ENCODE results near the gene TEX2. TPM values are rescaled to one million over a fixed set of nuclear protein-coding genes. Genes with fewer than 3 reads are reported as not detected.

TEX2 gene
- polyA plus RNA-seq, 3 donors: 6.5 to 8.7 (median 7.8) TPM

DNA sequence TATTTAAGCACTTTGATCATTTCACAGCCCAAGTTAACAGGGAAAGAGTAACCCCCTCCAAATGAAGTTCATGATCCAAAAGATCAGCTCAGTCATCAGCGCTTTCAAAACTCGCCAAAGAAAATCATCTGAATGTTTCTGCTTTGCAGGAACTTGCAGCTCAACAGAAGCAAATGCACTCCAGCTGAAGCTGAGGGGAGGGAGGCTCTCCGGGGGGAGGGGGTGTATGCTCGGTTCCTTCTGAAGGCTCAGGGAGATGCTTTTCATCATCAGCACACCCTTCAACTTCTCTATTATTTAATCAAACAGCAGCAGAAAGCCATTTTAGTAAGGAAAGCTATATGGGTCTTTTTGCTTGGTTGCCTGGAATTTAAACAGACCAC, 108.8 kb downstream of the TEX2 start:
- H3K27ac ChIP-seq (ENCODE audit: low read depth in 1 of 2, low read length in 2 of 2): no peak overlapping the region
- intact Hi-C loops (cut with micrococcal nuclease): loop anchor here in 1 of 2 donors (5.0 kb wide), 1 partner anchor 128 kb away; no protein-coding TSS in a partner anchor
- H3K27ac Mint-ChIP-seq: peak overlapping the region in 3 of 7 donors; percentile 7 to 38 (median 33)
- no peaks in the 10 kb centered on the region for H3K9me3 Mint-ChIP-seq
- H3K4me3 Mint-ChIP-seq: no peak overlapping the region
- no peaks in the 10 kb centered on the region for H4K20me1 ChIP-seq (ENCODE audit: insufficient read depth, low read length)
- H3K9ac ChIP-seq (ENCODE audit: insufficient read depth, low read length, poor library complexity, severe bottlenecking): no peak overlapping the region
- no peak overlapping the region for H2AFZ ChIP-seq (ENCODE audit: insufficient read depth, low read depth, low read length, poor library complexity, severe bottlenecking)
- H3K27me3 Mint-ChIP-seq (ENCODE audit: low read depth in 3 of 3): no peaks in the 10 kb centered on the region
- no peak for DNase-seq
- WGBS (ENCODE audit: insufficient coverage): 100% methylated on average over 1 of the region's 4 CpGs
- no peaks in the 10 kb centered on the region for H3K9me3 ChIP-seq (replicated peaks in 1 of 2; ENCODE audit: control insufficient read depth in 1 of 2, insufficient read depth in 1 of 2, low read length in 2 of 2)
- H3K4me2 ChIP-seq (replicated peaks; ENCODE audit: extremely low read depth, low read length, poor library complexity, severe bottlenecking): no peak overlapping the region
- H3K36me3 ChIP-seq (replicated peaks in 1 of 2; ENCODE audit: control insufficient read depth in 1 of 2, insufficient read depth in 2 of 2, low read length in 2 of 2): peaks cover 25 to 78% of the 10 kb centered on the region in 2 donors
- no peaks in the 10 kb centered on the region for H3K79me2 ChIP-seq (ENCODE audit: insufficient read depth, low read length)
- peaks cover 22 to 28% of the 10 kb centered on the region in 2 donors for H3K4me1 ChIP-seq (ENCODE audit: control insufficient read depth in 1 of 2, insufficient read depth in 2 of 2, low read length in 2 of 2)
- H3K27me3 ChIP-seq (ENCODE audit: control insufficient read depth in 2 of 2, insufficient read depth in 2 of 2, low read length in 2 of 2): no peaks in the 10 kb centered on the region
- H3K36me3 Mint-ChIP-seq: peaks cover 53 to 63% of the 10 kb centered on the region in 2 donors
- peaks cover 18% of the 10 kb centered on the region for H3K4me1 Mint-ChIP-seq
- TF ChIP-seq, protein P1, sequence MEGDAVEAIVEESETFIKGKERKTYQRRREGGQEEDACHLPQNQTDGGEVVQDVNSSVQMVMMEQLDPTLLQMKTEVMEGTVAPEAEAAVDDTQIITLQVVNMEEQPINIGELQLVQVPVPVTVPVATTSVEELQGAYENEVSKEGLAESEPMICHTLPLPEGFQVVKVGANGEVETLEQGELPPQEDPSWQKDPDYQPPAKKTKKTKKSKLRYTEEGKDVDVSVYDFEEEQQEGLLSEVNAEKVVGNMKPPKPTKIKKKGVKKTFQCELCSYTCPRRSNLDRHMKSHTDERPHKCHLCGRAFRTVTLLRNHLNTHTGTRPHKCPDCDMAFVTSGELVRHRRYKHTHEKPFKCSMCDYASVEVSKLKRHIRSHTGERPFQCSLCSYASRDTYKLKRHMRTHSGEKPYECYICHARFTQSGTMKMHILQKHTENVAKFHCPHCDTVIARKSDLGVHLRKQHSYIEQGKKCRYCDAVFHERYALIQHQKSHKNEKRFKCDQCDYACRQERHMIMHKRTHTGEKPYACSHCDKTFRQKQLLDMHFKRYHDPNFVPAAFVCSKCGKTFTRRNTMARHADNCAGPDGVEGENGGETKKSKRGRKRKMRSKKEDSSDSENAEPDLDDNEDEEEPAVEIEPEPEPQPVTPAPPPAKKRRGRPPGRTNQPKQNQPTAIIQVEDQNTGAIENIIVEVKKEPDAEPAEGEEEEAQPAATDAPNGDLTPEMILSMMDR (IDR thresholded peaks at IDR 0.05): no peak
- no peak overlapping the region for H3K4me3 ChIP-seq (replicated peaks in 1 of 3; ENCODE audit: low read depth in 2 of 3, low read length in 3 of 3)

DNA sequence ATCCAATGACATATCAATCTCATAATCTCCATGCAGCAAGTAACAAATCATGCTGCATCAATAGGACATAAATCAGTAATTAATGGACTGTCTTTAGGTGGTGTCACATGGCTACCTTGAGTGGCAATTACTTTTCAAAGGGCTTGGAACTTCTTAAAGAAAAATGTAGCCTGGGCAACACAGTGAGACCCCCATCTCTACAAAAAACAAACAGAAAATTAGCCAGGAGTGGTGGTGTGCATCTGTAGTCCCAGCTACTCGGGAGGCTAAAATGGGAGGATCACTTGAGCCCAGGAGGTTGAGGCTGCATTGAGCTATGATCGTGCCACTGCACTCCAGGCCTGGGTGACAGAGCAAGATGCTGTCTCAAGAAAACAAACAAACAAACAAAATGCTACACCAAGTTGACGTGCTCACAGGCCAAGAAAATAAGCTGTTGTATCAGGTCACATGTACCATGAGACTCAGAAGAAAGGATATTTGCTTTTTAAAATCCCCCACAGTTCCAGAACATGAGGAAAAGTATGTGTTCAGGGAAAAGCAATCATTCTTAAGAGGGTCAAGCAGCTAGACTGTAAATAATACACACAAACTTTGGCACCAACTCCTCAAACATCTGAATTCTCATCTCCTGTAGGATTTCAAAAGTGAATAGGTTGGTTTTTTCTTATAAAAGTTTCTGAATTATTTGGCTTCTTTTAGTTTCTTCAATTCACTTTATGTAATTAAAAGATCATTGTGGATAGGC, 109.3 kb downstream of the TEX2 start:
- Histone ChIP-seq H2AFZ (ENCODE audit: insufficient read depth, low read depth, low read length, poor library complexity, severe bottlenecking) (no peak overlapping the region), H3K27me3 (ENCODE audit: control insufficient read depth in 2 of 2, insufficient read depth in 2 of 2, low read length in 2 of 2) (no peaks in the 10 kb centered on the region), H3K4me3 (replicated peaks in 1 of 3; ENCODE audit: low read depth in 2 of 3, low read length in 3 of 3) (no peak overlapping the region), H3K27ac (ENCODE audit: low read depth in 1 of 2, low read length in 2 of 2) (no peak overlapping the region), H3K79me2 (ENCODE audit: insufficient read depth, low read length) (no peaks in the 10 kb centered on the region), H4K20me1 (ENCODE audit: insufficient read depth, low read length) (no peaks in the 10 kb centered on the region), H3K4me2 (replicated peaks; ENCODE audit: extremely low read depth, low read length, poor library complexity, severe bottlenecking) (no peak overlapping the region), H3K9me3 (replicated peaks in 1 of 2; ENCODE audit: control insufficient read depth in 1 of 2, insufficient read depth in 1 of 2, low read length in 2 of 2) (no peaks in the 10 kb centered on the region), H3K4me1 (ENCODE audit: control insufficient read depth in 1 of 2, insufficient read depth in 2 of 2, low read length in 2 of 2) (peaks cover 22 to 28% of the 10 kb centered on the region in 2 donors), H3K36me3 (replicated peaks in 1 of 2; ENCODE audit: control insufficient read depth in 1 of 2, insufficient read depth in 2 of 2, low read length in 2 of 2) (peaks cover 21 to 74% of the 10 kb centered on the region in 2 donors), H3K9ac (ENCODE audit: insufficient read depth, low read length, poor library complexity, severe bottlenecking) (no peak overlapping the region)
- H3K27me3 Mint-ChIP-seq (ENCODE audit: low read depth in 3 of 3): no peaks in the 10 kb centered on the region
- no peak overlapping the region for H3K27ac Mint-ChIP-seq
- intact Hi-C loops (cut with micrococcal nuclease): loop anchor here in 1 of 2 donors (5.0 kb wide), 1 partner anchor 129 kb away; no protein-coding TSS in a partner anchor
- DNase-seq: no peak
- H3K4me3 Mint-ChIP-seq: no peak overlapping the region
- H3K36me3 Mint-ChIP-seq: peaks cover 53 to 62% of the 10 kb centered on the region in 2 donors
- H3K9me3 Mint-ChIP-seq: no peaks in the 10 kb centered on the region
- peaks cover 19% of the 10 kb centered on the region for H3K4me1 Mint-ChIP-seq
- WGBS (ENCODE audit: insufficient coverage): 90% methylated on average over 2 of the region's 3 CpGs
- TF ChIP-seq, protein P1 (IDR thresholded peaks at IDR 0.05): no peak

Data from CD14-positive monocyte (primary cell).